HepG2 (cell line): ENCODE results near the gene GRAMD1A. TPM values are rescaled to one million over a fixed set of nuclear protein-coding genes. Genes with fewer than 3 reads are reported as not detected.

Experiments
- ATAC-seq: fragments of 200-7000 bp; cut with Tn5 transposase; 3 replicates; pipeline ENCODE4 v1.9.1; 2020; ENCODE audit warnings: mild to moderate bottlenecking, moderate library complexity
- BruUV-seq: library from RNA; stranded (reverse); fragments of 400-500 nt; replicated peaks from 2 replicates; lab custom pipeline; 2021; lab: Mats Ljungman, UMichigan
- CTCF ChIA-PET: fragments of 300-600 bp; formaldehyde crosslinking; extraction: SDS; loops from one replicate; lab custom pipeline; 2021; ENCODE audit warnings: low total read pairs, inconsistent platforms, low intra/inter-chr PET ratio; lab: Yijun Ruan, JAX
- POLR2A ChIA-PET: fragments of 350-600 bp; sonication (Branson Sonifier 250); formaldehyde crosslinking; loops from one replicate; lab custom pipeline; 2020; ENCODE audit warnings: antibody characterized with exemption, inconsistent platforms; lab: Yijun Ruan, JAX
- DNase-seq: peaks from one replicate; pipeline ENCODE4 v3.0.0-alpha.2; 2015; ENCODE audit warnings: low spot score
- FAIRE-seq: peaks from 3 replicates; lab custom pipeline; 2011; peaks lifted over from hg19 to GRCh38; lab: Jason Lieb, UNC
- H2AFZ ChIP-seq: one replicate; pipeline ENCODE4 v1.6.1; 2011; ENCODE audit warnings: low read length, inconsistent platforms
- H3K27ac ChIP-seq: fragments of 300-600 bp; 3 replicates; pipeline ENCODE4 v1.8.0; 2011; ENCODE audit warnings: mixed run types, mild to moderate bottlenecking, mixed read lengths, low read length, inconsistent platforms; ENCODE audit not compliant: insufficient read depth; ENCODE audit errors: extremely low read length
- H3K27me3 ChIP-seq, 2 experiments: fragments of 200-600 bp in 1 of 2; 2 replicates in 1 of 2; 3 replicates in 1 of 2; pipeline versions ENCODE4 v1.6.0 to v1.8.0; 2011; ENCODE audit warnings: low read length in 2 of 2, mild to moderate bottlenecking in 2 of 2, moderate library complexity in 2 of 2, inconsistent platforms in 1 of 2; ENCODE audit not compliant: insufficient read depth in 2 of 2, control insufficient read depth in 1 of 2
- H3K36me3 ChIP-seq, 2 experiments: fragments of 200-600 bp in 1 of 2; replicated peaks in 1 of 2; 2 replicates in 1 of 2; 3 replicates in 1 of 2; pipeline versions ENCODE4 v1.5.1 to v1.8.0; 2011; ENCODE audit warnings: low read length in 2 of 2, inconsistent platforms in 1 of 2; ENCODE audit not compliant: insufficient read depth in 2 of 2, control insufficient read depth in 1 of 2
- H3K4me1 ChIP-seq: 2 replicates; pipeline ENCODE4 v1.5.1; 2012; ENCODE audit warnings: low read length, inconsistent platforms; ENCODE audit not compliant: insufficient read depth
- H3K4me2 ChIP-seq: 2 replicates; pipeline ENCODE4 v1.6.0; 2011; ENCODE audit warnings: low read depth, low read length, inconsistent platforms
- H3K4me3 ChIP-seq, 3 experiments: fragments of 200-600 bp in 1 of 3; sonication (generic), shearing (Covaris generic) in 1 of 3; replicated peaks in 1 of 3; 2 replicates each; pipeline ENCODE4 v1.5.1; 2011 to 2016; ENCODE audit warnings: low read length in 3 of 3, inconsistent platforms in 2 of 3, low read depth in 2 of 3, mild to moderate bottlenecking in 2 of 3, control low read depth in 1 of 3, mixed read lengths in 1 of 3; ENCODE audit not compliant: insufficient read depth in 1 of 3
- H3K79me2 ChIP-seq: one replicate; pipeline ENCODE4 v1.6.1; 2011; ENCODE audit warnings: low read length, inconsistent platforms; ENCODE audit not compliant: insufficient read depth
- H3K9ac ChIP-seq: 2 replicates; pipeline ENCODE4 v1.6.0; 2011; ENCODE audit warnings: mild to moderate bottlenecking, low read depth, low read length, inconsistent platforms; ENCODE audit not compliant: insufficient read depth
- H3K9me3 ChIP-seq: 2 replicates; pipeline ENCODE4 v1.5.1; 2012; ENCODE audit warnings: mild to moderate bottlenecking, low read length
- H4K20me1 ChIP-seq: 2 replicates; pipeline ENCODE4 v1.6.0; 2011; ENCODE audit warnings: inconsistent platforms, mild to moderate bottlenecking, low read length, moderate library complexity; ENCODE audit not compliant: insufficient read depth
- SETDB1 ChIP-seq: sonication (generic); formaldehyde crosslinking; IDR thresholded peaks from 2 replicates; pipeline ENCODE4 v1.5.1; 2020; ENCODE audit warnings: missing genetic modification reagents, mild to moderate bottlenecking, borderline replicate concordance
- WGBS: methylation state at CpG from one replicate; pipeline ENCODE4 v1.1.6; 2017; ENCODE audit warnings: low lambda C conversion rate; 5-methylcytosine and 5-hydroxymethylcytosine counted together
- in situ Hi-C: cut with HindIII; loops from 2 replicates; pipeline ENCODE4 v1.10.0; 2017; ENCODE audit warnings: low pct_unique_long_range_greater_than_20kb; ENCODE audit not compliant: extremely low pct_ligation_motif_present
- intact Hi-C: fragments of 100-400 bp; cut with micrococcal nuclease; formaldehyde crosslinking; loops from one replicate; pipeline ENCODE4 v1.10.0; 2022; ENCODE audit not compliant: unreplicated experiment
- polyA plus RNA-seq, 8 experiments: library from polyadenylated mRNA; depleted of rRNA in 3 of 8; stranded (reverse) in 7 of 8; unstranded in 1 of 8; fragments of >200 nt; fragmentation: Illumina TruSeq in 4 of 8; extraction: Trizol in 4 of 8; gene quantifications; 2 replicates each; pipeline versions ENCODE4 v1.2.1 to v1.2.3, GENCODE V29; 2011 to 2016; ENCODE audit warnings: low read depth in 4 of 8, missing spikeins in 1 of 8, mixed read lengths in 1 of 8; ENCODE audit not compliant: insufficient read depth in 1 of 8
- total RNA-seq, 5 experiments: library from RNA; depleted of rRNA; stranded (reverse); fragments of >200 nt; fragmentation: Illumina TruSeq; extraction: Trizol; gene quantifications; 2 replicates each; pipeline ENCODE4 v1.2.3, GENCODE V29; 2016; ENCODE audit warnings: low read depth in 1 of 5
- TF ChIP-seq, protein P1 (sequence below): sonication (generic); formaldehyde crosslinking; IDR thresholded peaks from 2 replicates; pipeline ENCODE4 v1.4.0; 2020; ENCODE audit warnings: missing genetic modification reagents
- TF ChIP-seq, protein P2 (sequence below): sonication (generic); formaldehyde crosslinking; IDR thresholded peaks from 2 replicates; pipeline ENCODE4 v1.5.0; 2020; ENCODE audit warnings: missing genetic modification reagents, mild to moderate bottlenecking, borderline replicate concordance
- TF ChIP-seq, protein P3 (sequence below): sonication (generic); formaldehyde crosslinking; IDR thresholded peaks from 2 replicates; pipeline ENCODE4 v1.8.1; 2023; ENCODE audit warnings: mild to moderate bottlenecking, inconsistent platforms, moderate library complexity, missing genetic modification reagents, borderline replicate concordance

Gene GRAMD1A
- total and polyA plus RNA-seq, 2 of the 13 experiments (the other 11 are each of a cell fraction or from before 2014, with no cell fraction given): 14.7 to 181 TPM

DNA sequence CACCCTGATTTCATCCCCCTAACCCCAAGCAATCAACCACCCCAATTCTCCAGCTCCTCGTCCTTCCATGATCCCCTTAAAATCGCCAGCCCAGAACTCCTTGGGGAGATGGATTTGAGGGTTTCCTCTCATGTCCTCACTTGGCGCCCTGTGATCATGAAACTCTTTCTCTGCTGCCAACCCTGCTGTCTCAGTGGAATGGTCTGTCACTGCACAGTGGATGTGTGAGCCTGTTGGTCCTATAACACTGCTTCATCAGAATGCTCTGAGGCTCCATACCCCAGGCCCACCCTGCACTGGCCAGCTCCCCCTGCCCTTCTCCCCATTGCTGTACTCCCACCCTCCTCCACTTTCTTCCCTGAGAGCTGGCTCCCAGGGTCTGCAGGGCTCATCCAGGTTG, 23.5 kb upstream of the GRAMD1A start:
- FAIRE-seq: no peak
- CTCF ChIA-PET: no interaction called here
- WGBS: 38% methylated on average over 3 of the region's 3 CpGs

More for the DNA sequence above, 23.5 kb upstream of the GRAMD1A start:
- no peak overlapping the region for H3K4me3 ChIP-seq
- H3K4me2 ChIP-seq: no peak overlapping the region
- H3K36me3 ChIP-seq: no peaks in the 10 kb centered on the region
- H3K27ac ChIP-seq: no peak overlapping the region
- no TSS peak for BruUV-seq
- no peak overlapping the region for H3K9ac ChIP-seq
- ATAC-seq (no peak), DNase-seq (no peak)
- POLR2A ChIA-PET: interaction anchor here (1.2 kb wide), 1 partner anchor 18 kb away, joined by 4 read pairs; no protein-coding TSS in a partner anchor
- peaks cover 0 to 12% of the 10 kb centered on the region in 2 experiments; a peak in 2 of 5 replicates for H3K27me3 ChIP-seq
- intact Hi-C loops (no loop called here), in situ Hi-C loops (no loop called here)
- H3K9me3 ChIP-seq: peaks cover 13% of the 10 kb centered on the region
- H3K4me1 ChIP-seq: peaks cover 58% of the 10 kb centered on the region
- H3K79me2 ChIP-seq: no peaks in the 10 kb centered on the region
- TF ChIP-seq, protein P1, sequence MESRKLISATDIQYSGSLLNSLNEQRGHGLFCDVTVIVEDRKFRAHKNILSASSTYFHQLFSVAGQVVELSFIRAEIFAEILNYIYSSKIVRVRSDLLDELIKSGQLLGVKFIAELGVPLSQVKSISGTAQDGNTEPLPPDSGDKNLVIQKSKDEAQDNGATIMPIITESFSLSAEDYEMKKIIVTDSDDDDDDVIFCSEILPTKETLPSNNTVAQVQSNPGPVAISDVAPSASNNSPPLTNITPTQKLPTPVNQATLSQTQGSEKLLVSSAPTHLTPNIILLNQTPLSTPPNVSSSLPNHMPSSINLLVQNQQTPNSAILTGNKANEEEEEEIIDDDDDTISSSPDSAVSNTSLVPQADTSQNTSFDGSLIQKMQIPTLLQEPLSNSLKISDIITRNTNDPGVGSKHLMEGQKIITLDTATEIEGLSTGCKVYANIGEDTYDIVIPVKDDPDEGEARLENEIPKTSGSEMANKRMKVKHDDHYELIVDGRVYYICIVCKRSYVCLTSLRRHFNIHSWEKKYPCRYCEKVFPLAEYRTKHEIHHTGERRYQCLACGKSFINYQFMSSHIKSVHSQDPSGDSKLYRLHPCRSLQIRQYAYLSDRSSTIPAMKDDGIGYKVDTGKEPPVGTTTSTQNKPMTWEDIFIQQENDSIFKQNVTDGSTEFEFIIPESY (CRISPR knock-in tag): peak; percentile 59; the same call in 1 of the 2 replicates
- TF ChIP-seq, protein P2, sequence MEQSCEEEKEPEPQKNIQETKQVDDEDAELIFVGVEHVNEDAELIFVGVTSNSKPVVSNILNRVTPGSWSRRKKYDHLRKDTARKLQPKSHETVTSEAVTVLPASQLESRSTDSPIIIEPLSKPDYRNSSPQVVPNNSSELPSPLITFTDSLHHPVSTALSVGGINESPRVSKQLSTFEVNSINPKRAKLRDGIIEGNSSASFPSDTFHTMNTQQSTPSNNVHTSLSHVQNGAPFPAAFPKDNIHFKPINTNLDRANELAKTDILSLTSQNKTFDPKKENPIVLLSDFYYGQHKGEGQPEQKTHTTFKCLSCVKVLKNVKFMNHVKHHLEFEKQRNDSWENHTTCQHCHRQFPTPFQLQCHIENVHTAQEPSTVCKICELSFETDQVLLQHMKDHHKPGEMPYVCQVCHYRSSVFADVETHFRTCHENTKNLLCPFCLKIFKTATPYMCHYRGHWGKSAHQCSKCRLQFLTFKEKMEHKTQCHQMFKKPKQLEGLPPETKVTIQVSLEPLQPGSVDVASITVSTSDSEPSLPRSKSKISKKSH (CRISPR knock-in tag): peak; percentile 78; the same call in 1 of the 2 replicates
- 0 out of 2 replicates have a peak, but pooled peaks have one; percentile 24 for TF ChIP-seq SETDB1 (CRISPR knock-in tag)
- TF ChIP-seq, protein P3, sequence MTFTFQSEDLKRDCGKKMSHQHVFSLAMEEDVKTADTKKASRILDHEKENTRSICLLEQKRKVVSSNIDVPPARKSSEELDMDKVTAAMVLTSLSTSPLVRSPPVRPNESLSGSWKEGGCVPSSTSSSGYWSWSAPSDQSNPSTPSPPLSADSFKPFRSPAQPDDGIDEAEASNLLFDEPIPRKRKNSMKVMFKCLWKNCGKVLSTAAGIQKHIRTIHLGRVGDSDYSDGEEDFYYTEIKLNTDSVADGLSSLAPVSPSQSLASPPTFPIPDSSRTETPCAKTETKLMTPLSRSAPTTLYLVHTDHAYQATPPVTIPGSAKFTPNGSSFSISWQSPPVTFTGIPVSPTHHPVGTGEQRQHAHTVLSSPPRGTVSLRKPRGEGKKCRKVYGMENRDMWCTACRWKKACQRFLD: no peak
- H2AFZ ChIP-seq: no peak overlapping the region
- H4K20me1 ChIP-seq: no peaks in the 10 kb centered on the region
